K562 (cell line): ENCODE data around the gene CNKSR1. TPM values are rescaled to one million over a fixed set of nuclear protein-coding genes. Genes with fewer than 3 reads are reported as not detected.

ENCODE experiments used
- GATAD2A ChIP-seq: fragments of 450-650 bp; IDR thresholded peaks from 2 replicates; pipeline ENCODE4 v1.6.1; 2017
- HDAC2 ChIP-seq: fragments of 450-650 bp; IDR thresholded peaks from 2 replicates; pipeline ENCODE4 v1.6.1; 2016; ENCODE audit warnings: mild to moderate bottlenecking
- MAFF ChIP-seq: IDR thresholded peaks from 2 replicates; pipeline ENCODE4 v1.6.1; 2012; ENCODE audit warnings: low read length, improper control_type of control experiment
- NCOR1 ChIP-seq: fragments of 450-650 bp; IDR thresholded peaks from 2 replicates; pipeline ENCODE4 v1.6.1; 2016; ENCODE audit warnings: mild to moderate bottlenecking, moderate library complexity
- ZBTB17 ChIP-seq: fragments of 450-650 bp; formaldehyde crosslinking; IDR thresholded peaks from 2 replicates; pipeline ENCODE4 v1.4.0; 2020; ENCODE audit warnings: mild to moderate bottlenecking
- ZBTB7A ChIP-seq: IDR thresholded peaks from 2 replicates; pipeline ENCODE4 v1.6.1; 2011; ENCODE audit warnings: low read depth, mild to moderate bottlenecking, low read length, moderate library complexity, borderline replicate concordance; ENCODE audit not compliant: control insufficient read depth
- ZNF217 ChIP-seq: sonication (generic); formaldehyde crosslinking; IDR thresholded peaks from 2 replicates; pipeline ENCODE4 v1.8.0; 2022; ENCODE audit warnings: mild to moderate bottlenecking, missing genetic modification reagents
- ZNF551 ChIP-seq: fragments of 250-450 bp; sonication (Bioruptor Pico); IDR thresholded peaks from 2 replicates; pipeline ENCODE4 v1.5.0; 2021; ENCODE audit warnings: mild to moderate bottlenecking, moderate library complexity
- polyA plus RNA-seq, 8 experiments: library from polyadenylated mRNA; depleted of rRNA in 4 of 8; stranded (reverse) in 5 of 8; unstranded in 3 of 8; fragments of >200 nt; fragmentation: Nextera tagmentation in 2 of 8; fragmentation: Illumina TruSeq in 1 of 8; extraction: Ambion mirVana in 2 of 8; extraction: Trizol in 1 of 8; gene quantifications; 2 replicates each; pipeline versions ENCODE4 v1.2.1 to v1.2.3, GENCODE V29; 2011 to 2014; ENCODE audit warnings: inconsistent platforms in 1 of 8, missing spikeins in 1 of 8
- total RNA-seq, 7 experiments: library from RNA; depleted of rRNA in 6 of 7; stranded (reverse); fragments of >200 nt in 6 of 7; fragmentation: Illumina TruSeq in 2 of 7; extraction: Trizol in 2 of 7; gene quantifications; 2 replicates each; pipeline versions ENCODE4 v1.2.1 to v1.2.3, GENCODE V29; 2011 to 2021; ENCODE audit warnings: low replicate concordance in 1 of 7
- TF ChIP-seq, protein P1 (sequence below), 2 experiments: fragments of 450-650 bp; IDR thresholded peaks; 2 replicates each; pipeline ENCODE4 v1.6.1; 2016; ENCODE audit warnings: mild to moderate bottlenecking in 2 of 2, borderline replicate concordance in 1 of 2, low read depth in 1 of 2, moderate library complexity in 1 of 2
- TF ChIP-seq, protein P2 (sequence below): sonication (generic); formaldehyde crosslinking; IDR thresholded peaks from 2 replicates; pipeline ENCODE4 v1.8.0; 2022; ENCODE audit warnings: mild to moderate bottlenecking, missing genetic modification reagents
- TF ChIP-seq, protein P3 (sequence below): fragments of 250-450 bp; sonication (Bioruptor Pico); IDR thresholded peaks from 2 replicates; pipeline ENCODE4 v1.5.0; 2021; ENCODE audit warnings: mild to moderate bottlenecking, moderate library complexity
- TF ChIP-seq, protein P4 (sequence below): fragments of 450-650 bp; IDR thresholded peaks from 2 replicates; pipeline ENCODE4 v1.6.1; 2016; ENCODE audit warnings: borderline replicate concordance

CNKSR1 gene
- total and polyA plus RNA-seq, 9 of the 15 experiments (the other 6 are each of a cell fraction or from before 2014, with no cell fraction given) = 0.03 to 2.8 (median 1.1) TPM

DNA sequence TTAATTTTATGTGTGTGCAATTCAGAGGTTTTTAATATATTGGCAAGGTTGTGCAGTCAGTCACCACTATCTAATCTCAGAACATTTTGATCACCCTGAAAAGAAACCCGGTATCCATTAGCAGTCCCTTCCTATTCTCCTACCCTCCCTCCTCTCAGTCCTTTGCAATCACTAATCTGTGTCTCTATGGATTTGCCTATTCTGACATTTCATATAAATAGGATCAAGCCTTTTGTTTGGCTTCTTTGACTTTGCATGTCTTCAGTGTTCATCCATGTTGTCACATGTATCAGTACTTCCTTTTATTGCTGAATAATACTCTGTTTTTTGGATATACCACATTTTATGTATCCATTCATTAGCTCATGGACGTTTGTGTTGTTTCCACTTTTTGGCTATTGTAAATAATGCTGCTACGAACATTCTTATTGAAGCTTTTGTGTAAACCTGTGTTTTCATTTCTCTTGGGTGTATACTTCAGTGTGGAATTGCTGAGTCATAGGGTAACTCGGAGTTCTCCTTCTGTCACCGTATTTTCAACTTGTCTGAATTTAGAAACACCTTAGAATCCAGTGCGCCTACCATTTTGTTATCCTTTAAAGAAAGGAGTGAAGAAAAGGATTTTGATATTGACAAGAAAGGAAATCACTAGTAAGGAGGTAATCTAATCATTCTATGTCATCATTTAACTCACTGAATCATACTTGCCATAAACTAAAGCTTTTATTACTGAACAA, 60.1 kb downstream of the CNKSR1 start (continued):
- TF ChIP-seq ZBTB17 (CRISPR knock-in tag) (0 out of 2 replicates have a peak, but pooled peaks have one; percentile 27), MAFF (peak; percentile 98), HDAC2 (0 out of 2 replicates have a peak, but pooled peaks have one; percentile 14), ZBTB7A (no peak), ZNF217 (CRISPR knock-in tag) (no peak), NCOR1 (peak; percentile 60; the same call in 1 of the 2 replicates), ZNF551 (CRISPR knock-in tag) (no peak), GATAD2A (no peak)
- TF ChIP-seq, protein P1, sequence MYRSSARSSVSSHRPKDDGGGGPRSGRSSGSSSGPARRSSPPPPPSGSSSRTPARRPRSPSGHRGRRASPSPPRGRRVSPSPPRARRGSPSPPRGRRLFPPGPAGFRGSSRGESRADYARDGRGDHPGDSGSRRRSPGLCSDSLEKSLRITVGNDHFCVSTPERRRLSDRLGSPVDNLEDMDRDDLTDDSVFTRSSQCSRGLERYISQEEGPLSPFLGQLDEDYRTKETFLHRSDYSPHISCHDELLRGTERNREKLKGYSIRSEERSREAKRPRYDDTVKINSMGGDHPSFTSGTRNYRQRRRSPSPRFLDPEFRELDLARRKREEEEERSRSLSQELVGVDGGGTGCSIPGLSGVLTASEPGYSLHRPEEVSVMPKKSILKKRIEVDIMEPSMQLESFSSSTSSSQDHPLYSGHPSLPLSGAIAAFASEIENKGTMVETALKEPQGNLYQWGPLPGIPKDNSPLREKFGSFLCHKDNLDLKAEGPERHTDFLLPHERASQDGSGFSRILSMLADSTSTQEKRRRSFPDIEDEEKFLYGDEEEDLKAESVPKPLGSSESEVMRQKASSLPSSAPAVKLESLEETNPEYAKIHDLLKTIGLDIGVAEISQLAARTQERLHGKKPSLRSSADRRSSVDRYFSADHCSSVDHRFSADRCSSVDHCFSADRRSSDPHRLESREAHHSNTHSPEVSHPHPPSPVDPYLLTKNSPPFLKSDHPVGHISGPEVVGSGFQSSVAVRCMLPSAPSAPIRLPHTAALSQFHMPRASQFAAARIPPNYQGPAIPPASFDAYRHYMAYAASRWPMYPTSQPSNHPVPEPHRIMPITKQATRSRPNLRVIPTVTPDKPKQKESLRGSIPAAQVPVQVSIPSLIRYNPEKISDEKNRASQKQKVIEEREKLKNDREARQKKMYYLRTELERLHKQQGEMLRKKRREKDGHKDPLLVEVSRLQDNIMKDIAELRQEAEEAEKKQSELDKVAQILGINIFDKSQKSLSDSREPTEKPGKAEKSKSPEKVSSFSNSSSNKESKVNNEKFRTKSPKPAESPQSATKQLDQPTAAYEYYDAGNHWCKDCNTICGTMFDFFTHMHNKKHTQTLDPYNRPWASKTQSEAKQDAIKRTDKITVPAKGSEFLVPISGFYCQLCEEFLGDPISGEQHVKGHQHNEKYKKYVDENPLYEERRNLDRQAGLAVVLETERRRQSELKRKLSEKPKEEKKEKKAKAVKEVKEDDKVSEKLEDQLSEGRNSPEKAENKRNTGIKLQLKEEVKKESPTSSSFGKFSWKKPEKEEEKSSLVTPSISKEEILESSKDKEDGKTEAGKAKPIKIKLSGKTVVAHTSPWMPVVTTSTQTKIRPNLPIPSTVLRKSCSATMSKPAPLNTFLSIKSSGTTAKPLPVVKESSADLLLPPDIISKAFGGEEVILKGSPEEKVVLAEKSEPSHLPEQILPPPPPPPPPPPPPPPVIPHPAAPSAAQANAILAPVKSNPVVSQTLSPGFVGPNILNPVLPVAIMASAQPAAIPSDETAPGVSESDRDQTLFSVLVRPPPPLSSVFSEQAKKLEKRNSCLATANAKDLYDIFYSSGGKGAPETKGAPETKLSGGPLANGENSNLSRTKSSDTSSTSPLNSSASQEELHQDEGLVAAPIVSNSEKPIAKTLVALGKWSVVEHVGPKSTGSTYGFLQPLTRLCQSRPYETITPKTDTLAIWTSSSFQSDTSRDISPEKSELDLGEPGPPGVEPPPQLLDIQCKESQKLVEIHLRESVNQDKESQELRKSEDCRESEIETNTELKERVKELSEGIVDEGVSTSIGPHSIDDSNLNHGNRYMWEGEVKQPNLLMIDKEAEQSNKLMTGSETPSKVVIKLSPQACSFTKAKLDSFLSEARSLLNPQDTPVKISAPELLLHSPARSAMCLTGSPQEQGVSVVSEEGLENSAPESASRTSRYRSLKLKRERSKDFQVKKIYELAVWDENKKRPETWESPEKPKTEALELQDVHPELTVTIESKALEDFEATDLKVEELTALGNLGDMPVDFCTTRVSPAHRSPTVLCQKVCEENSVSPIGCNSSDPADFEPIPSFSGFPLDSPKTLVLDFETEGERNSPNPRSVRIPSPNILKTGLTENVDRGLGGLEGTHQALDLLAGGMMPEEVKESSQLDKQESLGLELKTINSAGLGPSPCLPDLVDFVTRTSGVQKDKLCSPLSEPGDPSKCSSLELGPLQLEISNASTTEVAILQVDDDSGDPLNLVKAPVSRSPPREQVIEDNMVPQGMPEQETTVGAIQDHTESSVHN (IDR thresholded peaks at IDR 0.05; ENCODE audit: borderline replicate concordance in 1 of 2, low read depth in 1 of 2) = no peak
- TF ChIP-seq, protein P2, sequence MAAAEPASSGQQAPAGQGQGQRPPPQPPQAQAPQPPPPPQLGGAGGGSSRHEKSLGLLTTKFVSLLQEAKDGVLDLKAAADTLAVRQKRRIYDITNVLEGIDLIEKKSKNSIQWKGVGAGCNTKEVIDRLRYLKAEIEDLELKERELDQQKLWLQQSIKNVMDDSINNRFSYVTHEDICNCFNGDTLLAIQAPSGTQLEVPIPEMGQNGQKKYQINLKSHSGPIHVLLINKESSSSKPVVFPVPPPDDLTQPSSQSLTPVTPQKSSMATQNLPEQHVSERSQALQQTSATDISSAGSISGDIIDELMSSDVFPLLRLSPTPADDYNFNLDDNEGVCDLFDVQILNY = no peak
- TF ChIP-seq, protein P3, sequence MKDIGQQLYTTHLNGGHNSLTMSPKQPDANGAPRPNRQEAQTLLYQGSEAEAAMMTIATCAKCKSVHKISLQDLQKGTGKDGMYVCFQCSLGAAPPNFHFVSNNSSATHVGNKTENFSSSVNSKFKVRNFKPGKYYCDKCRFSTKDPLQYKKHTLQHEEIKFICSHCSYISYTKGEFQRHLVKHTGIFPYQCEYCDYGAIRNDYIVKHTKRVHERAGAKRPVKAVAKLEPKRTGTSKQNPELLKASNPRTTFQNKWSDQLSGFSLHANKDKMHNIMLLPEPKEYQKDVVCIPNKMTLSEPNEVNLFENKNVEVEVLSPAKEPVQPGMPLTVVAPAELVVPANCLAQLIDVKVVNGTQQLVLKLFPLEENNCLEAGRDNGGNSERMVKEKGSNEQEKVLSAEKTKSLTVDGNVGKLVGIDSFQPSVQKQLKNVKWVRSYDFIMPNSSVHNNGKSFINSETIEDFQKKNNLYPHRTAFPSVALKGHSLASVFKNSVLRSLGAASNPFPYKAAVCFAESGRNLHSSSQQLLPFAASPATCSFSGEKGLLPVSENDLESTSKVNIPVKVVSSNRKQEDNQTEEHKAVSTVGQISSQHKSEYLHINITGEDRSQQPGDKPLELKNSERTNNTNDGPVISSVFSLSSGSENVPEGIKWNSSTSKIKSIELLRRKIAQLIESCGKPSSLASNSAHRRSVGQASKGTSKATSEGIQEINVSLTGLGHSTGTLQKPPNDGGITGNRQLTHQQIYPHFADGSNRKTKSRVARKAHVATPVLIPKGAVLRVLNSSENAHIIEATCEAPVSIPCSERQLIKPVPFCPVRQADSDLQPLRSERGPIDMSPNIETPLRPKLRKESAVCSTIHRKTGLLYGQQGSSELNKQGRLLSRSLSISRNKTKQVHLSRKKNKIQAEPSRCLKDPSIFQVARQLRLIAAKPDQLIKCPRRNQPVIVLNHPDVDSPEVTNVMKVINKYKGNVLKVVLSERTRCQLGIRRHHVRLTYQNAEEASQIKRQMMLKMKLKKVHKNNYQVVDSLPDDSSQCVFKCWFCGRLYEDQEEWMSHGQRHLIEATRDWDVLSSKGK (CRISPR knock-in tag) = no peak
- TF ChIP-seq, protein P4, sequence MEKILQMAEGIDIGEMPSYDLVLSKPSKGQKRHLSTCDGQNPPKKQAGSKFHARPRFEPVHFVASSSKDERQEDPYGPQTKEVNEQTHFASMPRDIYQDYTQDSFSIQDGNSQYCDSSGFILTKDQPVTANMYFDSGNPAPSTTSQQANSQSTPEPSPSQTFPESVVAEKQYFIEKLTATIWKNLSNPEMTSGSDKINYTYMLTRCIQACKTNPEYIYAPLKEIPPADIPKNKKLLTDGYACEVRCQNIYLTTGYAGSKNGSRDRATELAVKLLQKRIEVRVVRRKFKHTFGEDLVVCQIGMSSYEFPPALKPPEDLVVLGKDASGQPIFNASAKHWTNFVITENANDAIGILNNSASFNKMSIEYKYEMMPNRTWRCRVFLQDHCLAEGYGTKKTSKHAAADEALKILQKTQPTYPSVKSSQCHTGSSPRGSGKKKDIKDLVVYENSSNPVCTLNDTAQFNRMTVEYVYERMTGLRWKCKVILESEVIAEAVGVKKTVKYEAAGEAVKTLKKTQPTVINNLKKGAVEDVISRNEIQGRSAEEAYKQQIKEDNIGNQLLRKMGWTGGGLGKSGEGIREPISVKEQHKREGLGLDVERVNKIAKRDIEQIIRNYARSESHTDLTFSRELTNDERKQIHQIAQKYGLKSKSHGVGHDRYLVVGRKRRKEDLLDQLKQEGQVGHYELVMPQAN = peak; percentile 26; the same call in 1 of the 2 replicates
